Fibroblast of skin of left biceps (primary cell): ENCODE measurements around the gene CTNNA2.

Source experiments
- DNase-seq, 2 experiments: peaks; one replicate each; pipeline ENCODE4 v3.0.0-alpha.2; 2013; ENCODE audit warnings: low read depth in 2 of 2

The CTNNA2 gene

GRCh38 chr2:80280598-80280997 is 767.7 kb downstream of the CTNNA2 start:
- no peak for DNase-seq

DNA sequence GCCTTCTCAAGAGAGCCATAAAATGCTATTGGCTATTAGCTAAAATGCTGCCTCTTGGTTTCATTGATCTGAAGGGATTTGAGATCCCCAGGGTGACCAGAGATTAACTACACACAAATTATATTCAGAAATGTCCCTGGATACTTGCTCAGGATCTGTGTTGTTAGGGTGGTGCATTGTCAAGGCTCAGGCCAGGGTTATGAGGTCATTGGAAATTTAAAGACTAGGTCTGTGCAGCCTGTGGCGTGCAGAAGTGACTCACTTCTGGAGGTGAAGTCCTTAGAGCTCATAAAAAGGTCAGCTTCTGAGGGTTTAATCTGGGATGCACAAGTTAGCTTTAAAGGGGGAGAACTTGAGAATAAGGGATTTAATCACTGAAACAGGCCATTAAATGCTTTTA is 768.2 kb downstream of the CTNNA2 start:
- DNase-seq = no peak

- DNase-seq = peak; percentile 5
Observed at GRCh38 chr2:80288576-80288975, 775.7 kb downstream of the CTNNA2 start.

DNA sequence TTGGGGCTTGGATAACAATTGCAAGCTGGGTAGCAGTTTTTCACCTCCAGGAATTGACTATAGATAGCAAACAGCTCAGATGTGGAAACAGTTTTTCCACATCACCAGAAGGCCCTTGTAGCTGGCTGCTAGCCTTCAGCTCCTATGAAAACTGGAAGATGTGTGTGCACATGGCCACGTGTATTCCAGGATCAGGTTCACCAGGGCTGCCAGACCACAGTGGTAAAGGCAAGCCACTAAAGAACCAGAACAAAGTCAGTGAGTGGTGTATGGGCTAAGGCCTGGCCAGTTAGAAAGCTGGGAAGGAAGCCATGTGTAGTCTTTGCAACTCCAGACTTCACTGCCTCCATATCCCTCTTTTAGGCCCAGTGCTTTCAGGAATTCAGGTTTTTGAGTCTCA is 778.8 kb downstream of the CTNNA2 start:
- no peak for DNase-seq

DNA sequence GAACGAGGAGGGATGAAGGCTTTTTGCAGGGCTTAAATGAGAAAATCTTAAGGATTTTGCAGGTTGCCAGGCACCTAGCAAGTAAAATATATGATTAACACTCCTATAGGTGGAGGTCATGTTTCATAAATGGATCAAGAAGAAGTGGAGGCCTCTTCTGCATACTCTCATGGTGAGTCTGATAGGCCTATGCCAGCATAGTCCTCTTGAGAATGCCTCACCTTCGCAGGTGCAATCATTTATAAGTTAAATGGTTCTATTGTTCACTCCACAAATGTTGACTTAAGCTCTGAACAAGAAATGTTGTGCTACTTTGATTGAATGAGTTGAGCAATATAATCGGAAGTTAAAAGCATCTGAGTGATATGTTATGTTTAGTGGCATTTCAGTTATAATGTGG is 779.6 kb downstream of the CTNNA2 start:
- no peak for DNase-seq

- DNase-seq = no peak
Observed at GRCh38 chr2:80293039-80293438, 780.2 kb downstream of the CTNNA2 start.

DNA sequence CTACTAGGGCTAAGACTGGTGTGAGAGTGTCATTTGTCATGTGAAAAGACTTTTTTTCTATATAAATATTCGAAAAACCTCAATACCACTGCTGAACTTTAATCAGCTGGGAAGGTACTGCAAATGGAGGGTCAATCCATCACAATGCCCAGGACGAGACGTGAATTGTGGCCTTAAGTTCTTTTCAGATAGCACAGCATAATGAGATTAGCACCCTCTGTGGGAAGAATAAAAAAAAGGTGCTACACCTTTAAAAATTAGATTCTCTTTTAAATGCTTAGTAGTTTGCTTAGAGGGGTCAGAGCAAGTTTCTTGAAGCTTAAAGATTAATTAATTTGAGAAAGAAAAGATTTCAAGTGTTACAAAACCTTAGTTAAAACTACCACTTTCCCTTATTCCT is 786.1 kb downstream of the CTNNA2 start:
- DNase-seq = no peak

DNA sequence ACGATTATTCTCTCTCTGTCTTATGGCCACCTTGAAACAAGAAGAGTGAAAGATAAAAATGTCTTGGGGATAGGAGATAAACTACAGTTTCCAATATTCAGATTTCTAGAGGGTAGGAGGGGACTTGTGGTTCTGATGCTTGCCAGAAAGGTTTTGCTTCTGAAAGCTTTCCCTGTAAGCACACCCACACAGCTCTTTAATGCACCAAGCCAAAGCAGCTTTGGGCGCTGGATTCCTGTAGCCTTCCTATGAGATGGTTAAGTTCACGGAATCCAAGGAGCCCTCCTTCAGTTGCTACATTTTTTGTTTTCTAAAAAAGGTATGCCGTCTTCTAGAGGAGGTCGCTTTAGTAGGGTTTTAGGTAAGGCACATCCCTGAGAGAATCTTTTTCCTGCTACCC is 786.8 kb downstream of the CTNNA2 start:
- no peak for DNase-seq

GRCh38 chr2:80300346-80300745 is 787.5 kb downstream of the CTNNA2 start:
- no peak for DNase-seq

DNA sequence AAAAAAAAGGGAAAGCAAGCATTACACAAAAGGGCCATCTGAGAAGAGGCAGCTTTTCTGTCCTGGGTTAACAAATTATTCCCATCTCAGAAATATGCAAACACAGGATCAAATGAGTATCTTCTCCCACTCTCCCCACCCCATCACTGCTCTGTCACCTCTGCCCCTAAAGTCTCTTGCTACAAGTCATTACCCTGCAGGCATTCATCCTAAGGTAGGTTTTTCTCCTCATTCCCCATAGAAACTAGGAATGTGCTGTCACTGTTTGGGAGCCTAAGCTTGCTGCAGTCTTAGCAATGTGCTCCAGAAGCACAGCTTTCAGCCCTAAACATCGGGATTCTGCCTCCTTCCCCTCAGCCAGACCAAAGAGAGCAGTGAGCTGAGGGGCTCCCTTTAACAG is 788.1 kb downstream of the CTNNA2 start:
- DNase-seq = no peak

GRCh38 chr2:80302001-80302313 is 789.1 kb downstream of the CTNNA2 start:
- no peak for DNase-seq

DNA sequence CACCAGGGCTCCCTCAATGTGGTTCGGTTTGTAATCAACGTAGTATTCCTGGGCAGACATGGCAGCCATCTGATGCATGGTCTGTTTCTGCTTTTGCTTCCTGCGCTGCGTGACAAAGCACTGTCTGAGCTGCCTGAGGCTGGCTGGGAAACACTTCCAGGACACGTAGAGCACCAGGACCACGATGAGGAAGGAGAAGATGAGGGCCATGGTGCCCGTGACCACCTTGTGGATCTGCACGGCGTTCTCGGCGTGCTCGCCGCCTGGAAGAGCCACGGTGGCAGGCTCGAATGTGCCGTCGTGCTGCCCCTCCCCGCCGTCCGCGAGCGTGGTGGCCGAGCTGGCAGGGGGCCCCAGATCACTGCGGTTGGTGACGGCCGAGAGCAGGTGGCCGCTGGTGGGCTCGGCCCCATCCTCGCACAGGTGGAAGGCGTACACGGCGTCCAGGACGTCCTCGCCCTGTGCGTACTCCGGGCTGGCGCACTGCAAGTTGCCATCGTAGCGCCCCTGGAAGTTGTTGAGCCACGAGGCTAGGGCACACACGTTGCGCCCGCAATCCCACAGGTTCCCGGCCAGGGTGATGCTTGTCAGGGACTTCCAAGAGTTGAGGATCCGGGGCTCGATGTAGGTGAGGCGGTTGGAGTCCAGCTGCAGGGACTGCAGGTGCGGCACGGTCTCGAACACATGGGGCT is 789.6 kb downstream of the CTNNA2 start:
- no peak for DNase-seq

DNA sequence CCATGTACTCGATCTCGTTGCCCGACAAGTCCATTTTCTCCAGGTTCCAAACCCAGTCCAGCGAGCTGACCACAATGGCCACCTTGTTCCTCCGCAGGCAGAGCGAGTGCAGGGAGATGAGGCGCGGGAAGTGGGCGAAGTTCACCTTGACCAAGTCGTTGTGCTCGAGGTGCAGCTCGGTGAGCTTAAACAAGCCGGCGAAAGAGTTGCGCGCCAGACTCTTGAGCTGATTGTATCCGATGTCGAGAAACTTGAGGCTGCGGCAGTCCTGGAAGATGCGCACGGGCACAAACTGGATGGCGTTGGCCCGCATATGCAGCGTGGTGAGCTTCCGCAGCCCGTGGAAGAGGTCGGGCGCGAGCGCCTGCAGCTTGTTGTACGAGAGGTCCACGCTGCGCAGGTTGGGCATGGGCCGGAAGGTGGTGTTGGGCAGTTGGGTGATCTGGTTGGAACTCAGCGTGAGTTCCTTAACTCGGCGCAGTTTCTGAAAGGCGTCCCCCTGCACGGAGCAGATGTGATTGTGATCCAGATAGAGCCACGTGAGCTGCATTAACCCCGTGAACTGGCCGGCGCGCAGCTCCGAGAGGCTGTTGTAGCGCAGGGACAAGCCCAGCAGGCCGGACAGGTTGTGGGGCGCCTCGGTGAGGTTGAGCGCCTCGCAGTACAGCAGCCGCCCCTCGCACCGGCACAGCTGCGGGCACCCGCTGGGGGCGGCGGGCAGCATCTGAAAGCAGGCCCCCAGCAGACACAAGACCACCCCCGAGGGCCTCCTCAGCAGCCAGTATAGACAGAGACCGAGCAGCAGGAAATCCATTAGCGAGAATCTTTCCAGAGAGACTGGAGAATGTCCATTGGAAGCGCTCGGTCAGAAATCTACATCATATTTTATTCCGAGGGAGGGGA is 790.4 kb downstream of the CTNNA2 start:
- no peak for DNase-seq

DNA sequence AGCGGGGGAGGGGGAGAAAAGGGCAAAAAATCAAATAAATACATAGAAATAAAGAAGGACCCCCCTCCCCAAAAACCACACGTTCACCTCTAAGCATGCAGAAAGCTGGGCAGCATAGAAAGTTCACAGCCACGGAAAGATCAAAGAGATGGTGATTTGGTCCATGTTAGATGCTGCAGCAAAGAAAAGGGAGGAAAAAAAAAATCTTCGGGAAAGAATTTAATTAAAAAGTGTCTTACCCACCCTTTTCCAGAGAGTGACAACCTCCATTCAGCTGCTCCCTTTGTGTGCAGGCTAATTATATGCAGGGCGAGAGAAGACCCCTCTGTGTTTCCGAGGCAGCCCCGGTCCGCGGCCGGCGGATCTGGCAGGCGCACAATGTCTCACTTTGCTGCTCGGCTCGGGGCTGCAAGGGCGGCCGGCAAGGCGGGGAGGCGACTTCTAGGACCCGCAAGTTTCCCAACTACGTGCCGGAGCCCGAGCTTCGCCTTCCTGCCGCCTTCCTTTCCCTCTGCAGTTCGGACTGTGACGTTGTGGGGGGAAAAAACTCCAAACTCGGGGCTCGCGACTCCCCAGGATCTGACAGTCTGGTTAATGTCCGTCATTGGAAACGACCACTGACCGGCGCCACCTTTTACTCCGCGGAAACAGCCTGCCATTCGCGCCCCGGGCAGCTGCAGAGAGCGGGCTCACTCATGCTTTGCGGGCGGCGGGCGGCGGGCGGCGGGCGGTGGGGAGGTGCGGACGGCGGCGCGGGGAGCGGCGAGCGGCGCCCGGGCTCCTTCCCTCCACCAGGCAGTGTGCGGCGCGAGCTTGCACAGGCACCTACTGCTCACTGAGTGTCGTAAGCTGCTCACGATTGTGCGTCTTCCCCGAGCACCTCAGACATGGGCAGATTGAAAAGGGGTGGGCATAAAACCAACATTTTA is 791.3 kb downstream of the CTNNA2 start, which contains the start of gene LRRTM1:
Gene LRRTM1, minus strand, starts transcription at position 844 of the 929 bp plus-strand sequence. CDS start 933 bp downstream, outside the sequence.
- DNase-seq = no peak

GRCh38 chr2:80311304-80311703 is 798.5 kb downstream of the CTNNA2 start:
- no peak for DNase-seq

DNA sequence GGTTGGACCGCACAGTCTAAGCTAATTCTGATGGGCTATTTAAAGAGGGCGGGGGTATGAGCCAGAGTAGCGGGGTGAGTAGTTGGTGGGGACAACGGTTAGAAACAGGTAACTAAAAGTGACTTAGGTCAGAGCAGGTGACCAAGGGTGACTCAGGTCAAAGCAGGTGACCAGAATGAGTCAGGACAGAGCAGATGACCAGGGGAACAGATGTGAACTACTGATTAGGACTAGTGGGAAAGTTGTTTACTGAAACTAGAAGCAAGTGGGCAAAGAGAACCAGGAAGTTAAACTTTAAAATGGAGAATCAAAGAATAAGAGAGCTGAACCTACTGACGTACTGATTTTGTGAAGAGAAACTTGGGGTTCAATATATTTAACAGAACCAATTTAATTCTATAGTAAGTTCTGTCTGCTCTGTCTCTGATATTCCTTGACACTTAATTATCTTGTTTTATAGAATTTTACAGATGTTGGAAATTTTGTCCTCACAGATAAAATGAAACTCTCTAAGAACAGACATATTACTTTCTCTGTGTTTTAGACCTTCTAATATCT is 799.5 kb downstream of the CTNNA2 start:
- DNase-seq = no peak

GRCh38 chr2:80322311-80322920 is 809.6 kb downstream of the CTNNA2 start:
- no peak for DNase-seq

GRCh38 chr2:80322958-80323357 is 810.1 kb downstream of the CTNNA2 start:
- DNase-seq = no peak

- DNase-seq = peak; percentile 4 to 6
Observed at GRCh38 chr2:80323610-80324009, 810.8 kb downstream of the CTNNA2 start.

DNA sequence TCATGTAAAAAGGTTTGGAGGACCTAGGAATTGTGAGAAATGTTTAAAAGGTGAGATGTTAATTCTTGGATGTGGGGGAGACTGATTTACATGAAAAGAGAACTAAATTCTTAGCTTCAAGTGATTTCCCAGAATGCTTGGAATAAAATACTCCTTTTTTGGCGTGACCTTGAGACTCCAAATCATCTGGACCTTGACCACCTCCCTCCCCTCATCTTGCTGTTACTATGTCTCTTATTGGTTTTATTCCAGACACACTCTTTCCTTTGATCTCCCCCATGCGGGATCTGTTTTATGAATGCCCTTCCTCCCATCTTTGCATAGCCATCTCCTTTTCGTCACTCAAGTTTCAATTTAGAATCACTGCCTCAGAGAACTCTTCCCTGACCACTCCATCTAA is 811.7 kb downstream of the CTNNA2 start:
- no peak for DNase-seq

- DNase-seq = peak; percentile 28 to 31
Observed at GRCh38 chr2:80326214-80326613, 813.4 kb downstream of the CTNNA2 start.
